Testis (tissue), 2 donors: ENCODE data around the gene SLC22A2.

Experiments
- POLR2A ChIP-seq: fragments of 450-650 bp; IDR thresholded peaks from one replicate; pipeline ENCODE4 v1.6.1; 2017; ENCODE audit warnings: antibody characterized with exemption, mild to moderate bottlenecking, moderate library complexity
- TF ChIP-seq, protein P1 (sequence below), 3 experiments: fragments of 450-650 bp in 2 of 3; fragments of 200-600 bp in 1 of 3; sonication (generic) in 1 of 3; IDR thresholded peaks; one replicate each; pipeline ENCODE4 v1.5.1; 2016 to 2019; ENCODE audit warnings: antibody characterized with exemption in 3 of 3, mild to moderate bottlenecking in 2 of 3, moderate library complexity in 1 of 3

DNA sequence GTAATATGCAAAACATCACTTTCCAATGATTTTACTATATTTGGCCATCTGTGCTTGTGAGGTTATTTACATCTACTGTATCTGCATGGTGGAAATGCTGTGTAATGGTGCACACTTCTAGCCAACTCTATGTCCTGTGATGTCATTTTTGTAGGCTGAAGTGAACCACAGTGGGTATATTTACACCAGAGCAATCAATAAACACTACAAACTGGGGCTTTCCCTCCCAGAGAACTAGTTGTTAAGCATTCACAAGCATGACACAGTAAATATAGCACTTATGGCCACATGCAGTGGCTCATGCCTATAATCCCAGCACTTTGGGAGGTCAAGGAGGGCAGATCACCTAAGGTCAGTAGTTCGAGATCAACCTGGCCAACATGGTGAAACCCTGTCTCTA lies 4.9 kb downstream of the SLC22A2 start:
- TF ChIP-seq, protein P1, sequence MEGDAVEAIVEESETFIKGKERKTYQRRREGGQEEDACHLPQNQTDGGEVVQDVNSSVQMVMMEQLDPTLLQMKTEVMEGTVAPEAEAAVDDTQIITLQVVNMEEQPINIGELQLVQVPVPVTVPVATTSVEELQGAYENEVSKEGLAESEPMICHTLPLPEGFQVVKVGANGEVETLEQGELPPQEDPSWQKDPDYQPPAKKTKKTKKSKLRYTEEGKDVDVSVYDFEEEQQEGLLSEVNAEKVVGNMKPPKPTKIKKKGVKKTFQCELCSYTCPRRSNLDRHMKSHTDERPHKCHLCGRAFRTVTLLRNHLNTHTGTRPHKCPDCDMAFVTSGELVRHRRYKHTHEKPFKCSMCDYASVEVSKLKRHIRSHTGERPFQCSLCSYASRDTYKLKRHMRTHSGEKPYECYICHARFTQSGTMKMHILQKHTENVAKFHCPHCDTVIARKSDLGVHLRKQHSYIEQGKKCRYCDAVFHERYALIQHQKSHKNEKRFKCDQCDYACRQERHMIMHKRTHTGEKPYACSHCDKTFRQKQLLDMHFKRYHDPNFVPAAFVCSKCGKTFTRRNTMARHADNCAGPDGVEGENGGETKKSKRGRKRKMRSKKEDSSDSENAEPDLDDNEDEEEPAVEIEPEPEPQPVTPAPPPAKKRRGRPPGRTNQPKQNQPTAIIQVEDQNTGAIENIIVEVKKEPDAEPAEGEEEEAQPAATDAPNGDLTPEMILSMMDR (IDR thresholded peaks at IDR 0.05) = no peak
- no peak for TF ChIP-seq POLR2A
